BJ (cell line): Measurements from ENCODE around the gene S100A5. TPM values are rescaled to one million over a fixed set of nuclear protein-coding genes. Genes with fewer than 3 reads are reported as not detected.

Source experiments
- CTCF ChIA-PET: fragments of 350-600 bp; formaldehyde crosslinking; extraction: SDS; loops from one replicate; lab custom pipeline; 2021; ENCODE audit warnings: antibody characterized with exemption, inconsistent platforms; lab: Yijun Ruan, JAX
- POLR2A ChIA-PET: fragments of 300-600 bp; sonication (Branson Sonifier 250); formaldehyde crosslinking; extraction: SDS; loops from one replicate; lab custom pipeline; 2021; ENCODE audit warnings: antibody characterized with exemption; lab: Charles Lee
- DNase-seq: peaks from one replicate; pipeline ENCODE4 v3.0.0-alpha.2; 2011; ENCODE audit warnings: low read depth
- H3K27me3 ChIP-seq: 2 replicates; pipeline ENCODE4 v1.6.0; 2011; ENCODE audit warnings: low read length; ENCODE audit not compliant: control insufficient read depth, insufficient read depth
- H3K36me3 ChIP-seq: 2 replicates; pipeline ENCODE4 v1.5.1; 2011; ENCODE audit warnings: low read length; ENCODE audit not compliant: control insufficient read depth, insufficient read depth
- H3K4me3 ChIP-seq: 2 replicates; pipeline ENCODE4 v1.5.1; 2011; ENCODE audit warnings: low read depth, mild to moderate bottlenecking, control low read depth, low read length
- CTCF ChIP-seq: IDR thresholded peaks from 2 replicates; pipeline ENCODE4 v1.5.1; 2011; ENCODE audit warnings: low read depth, mild to moderate bottlenecking, control low read depth, inconsistent platforms, low read length, moderate library complexity; ENCODE audit not compliant: insufficient read depth
- polyA plus RNA-seq: library from polyadenylated mRNA; depleted of rRNA; stranded (reverse); fragments of >200 nt; gene quantifications from 2 replicates; pipeline ENCODE4 v1.2.3, GENCODE V29; 2011; rRNA removed

S100A5 gene
- polyA plus RNA-seq, 1 experiment, result 0.28 TPM

- POLR2A ChIA-PET, result no interaction called here
- peaks cover 5% of the 10 kb centered on the region for H3K27me3 ChIP-seq
- no peak for TF ChIP-seq CTCF
- H3K4me3 ChIP-seq, result no peak overlapping the region
- peak; percentile 70 for DNase-seq
- CTCF ChIA-PET, result interaction anchor here (1.1 to 18.6 kb wide), 3 partner anchors 10 to 134 kb away, joined by 4 to 404 read pairs (median 18); partner anchors contain the start of genes PGLYRP4 and S100A9
- no peaks in the 10 kb centered on the region for H3K36me3 ChIP-seq
These were observed 52.0 kb downstream of the S100A5 start for GRCh38 chr1:153488731-153489130.

- Histone ChIP-seq H3K27me3 (peaks cover 8% of the 10 kb centered on the region), H3K36me3 (no peaks in the 10 kb centered on the region), H3K4me3 (no peak overlapping the region)
- POLR2A ChIA-PET, result no interaction called here
- CTCF ChIA-PET, result interaction anchor here (0.6 to 18.6 kb wide), 3 partner anchors 21 to 151 kb away, joined by 3 to 404 read pairs (median 18); partner anchors contain the start of genes PGLYRP4 and S100A9
- no peak for DNase-seq
- no peak for TF ChIP-seq CTCF
These were observed 53.0 kb downstream of the S100A5 start for GRCh38 chr1:153487707-153488106.

Other genes starting within 250 kb of the S100A5 start
- gene PGLYRP3, start 228.0 kb downstream of the S100A5 start, polyA plus RNA-seq, result not detected in 2 replicates
- not detected in 2 replicates for gene PGLYRP4, start 192.1 kb downstream of the S100A5 start, polyA plus RNA-seq
- gene S100A9, start 183.1 kb downstream of the S100A5 start, polyA plus RNA-seq, result not detected in 2 replicates
- not detected in 2 replicates for gene S100A12, start 165.3 kb downstream of the S100A5 start, polyA plus RNA-seq
- not detected in 2 replicates for gene S100A8, start 149.9 kb downstream of the S100A5 start, polyA plus RNA-seq
- not detected in 2 replicates for gene S100A7A, start 124.4 kb downstream of the S100A5 start, polyA plus RNA-seq
- not detected in 2 replicates for gene S100A7, start 80.3 kb downstream of the S100A5 start, polyA plus RNA-seq
- gene S100A6, start 4.9 kb downstream of the S100A5 start, polyA plus RNA-seq, result 1,222 and 1,308 TPM in 2 replicates
- 529 and 797 TPM in 2 replicates for gene S100A4, start 4.9 kb upstream of the S100A5 start, polyA plus RNA-seq
- 5.5 and 9.5 TPM in 2 replicates for gene S100A3, start 8.3 kb upstream of the S100A5 start, polyA plus RNA-seq
- 2.0 and 2.7 TPM in 2 replicates for gene S100A2, start 24.9 kb upstream of the S100A5 start, polyA plus RNA-seq
- gene S100A16, start 72.2 kb upstream of the S100A5 start, polyA plus RNA-seq, result 490 and 699 TPM in 2 replicates
- not detected in 2 replicates for gene S100A14, start 75.4 kb upstream of the S100A5 start, polyA plus RNA-seq
- gene S100A13, start 86.6 kb upstream of the S100A5 start, polyA plus RNA-seq, result 310 and 313 TPM in 2 replicates
- 0.31 and 0.71 TPM in 2 replicates for gene S100A1, start 87.5 kb upstream of the S100A5 start, polyA plus RNA-seq
- 36.8 and 38.4 TPM in 2 replicates for gene CHTOP, start 93.1 kb upstream of the S100A5 start, polyA plus RNA-seq
- 50.3 and 62.4 TPM in 2 replicates for gene SNAPIN, start 117.8 kb upstream of the S100A5 start, polyA plus RNA-seq
- gene ILF2, start 130.1 kb upstream of the S100A5 start, polyA plus RNA-seq, result 182 and 213 TPM in 2 replicates
- 0.02 TPM in 1 of 2 replicates, not detected in the other for gene NPR1, start 137.8 kb upstream of the S100A5 start, polyA plus RNA-seq
- gene INTS3, start 187.1 kb upstream of the S100A5 start, polyA plus RNA-seq, result 38.8 and 52.8 TPM in 2 replicates
- gene SLC27A3, start 234.5 kb upstream of the S100A5 start, polyA plus RNA-seq, result 18.2 and 25.4 TPM in 2 replicates